ENCODE data around the gene KCNQ1.

DNA sequence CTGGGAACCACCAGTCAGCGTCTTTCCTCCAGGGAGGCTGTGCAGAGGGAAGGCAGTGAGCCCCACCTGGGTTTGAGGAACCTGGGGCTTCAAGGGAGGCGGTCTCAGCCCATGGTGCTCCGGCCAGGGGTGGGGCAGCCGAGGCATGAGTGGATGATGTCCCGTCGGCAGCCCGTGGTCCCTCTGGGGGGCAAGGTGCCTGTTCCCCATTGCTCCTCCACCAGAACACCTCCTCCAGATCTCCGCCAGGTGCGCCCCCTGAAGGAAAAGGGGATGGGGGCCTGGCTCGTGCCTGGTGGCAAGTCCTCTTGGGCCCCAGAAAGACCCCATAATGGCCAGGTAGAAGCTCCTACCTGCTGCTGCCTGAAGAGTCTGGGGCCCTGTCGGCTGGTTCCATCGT is 94.1 kb downstream of the KCNQ1 start:
- TF ChIP-seq POLR2A (IDR thresholded peaks at IDR 0.05; ENCODE audit: low read length) (no peak), GATA1 (IDR thresholded peaks at IDR 0.05; ENCODE audit: low read depth, low read length) (no peak)
